Stomach (tissue), 9 donors: Measurements from ENCODE around the gene SRP14. TPM values are rescaled to one million over a fixed set of nuclear protein-coding genes. Genes with fewer than 3 reads are reported as not detected.
"Not testable (repeated sequence)": the region's sequence is repeated elsewhere in the genome, so short reads cannot be mapped to it uniquely, and the experiment has no call there.

ENCODE experiments used
- DNase-seq, 2 donors: peaks; one replicate each; pipeline versions ENCODE4 v3.0.0 to v3.0.0-alpha.2; 2013 to 2019
- H3K27ac ChIP-seq, 5 donors: fragments of 200-600 bp in 4 of 5; sonication (generic) in 4 of 5; one replicate each; pipeline ENCODE4 v1.5.1; 2013 to 2019; ENCODE audit warnings: mild to moderate bottlenecking in 1 of 5, moderate library complexity in 1 of 5
- H3K27me3 ChIP-seq, 3 donors: fragments of 200-600 bp; sonication (generic); one replicate each; pipeline ENCODE4 v1.5.1; 2017 to 2019; ENCODE audit warnings: mixed run types in 1 of 3
- H3K36me3 ChIP-seq, 4 donors: fragments of 200-600 bp; sonication (generic); 1 replicate in 3 of 4; 2 replicates in 1 of 4; pipeline ENCODE4 v1.5.1; 2016 to 2019
- H3K4me1 ChIP-seq, 4 donors: fragments of 200-600 bp; sonication (generic); one replicate each; pipeline ENCODE4 v1.5.1; 2016 to 2019
- H3K4me3 ChIP-seq, 4 donors: fragments of 200-600 bp; sonication (generic) in 3 of 4; one replicate each; pipeline ENCODE4 v1.5.1; 2016 to 2019; ENCODE audit warnings: mild to moderate bottlenecking in 1 of 4
- H3K9me3 ChIP-seq, 4 donors: fragments of 200-600 bp; sonication (generic); one replicate each; pipeline ENCODE4 v1.5.1; 2016 to 2019
- CTCF ChIP-seq, 7 experiments: fragments of 450-650 bp in 4 of 7; fragments of 200-600 bp in 3 of 7; sonication (generic) in 3 of 7; IDR thresholded peaks; one replicate each; pipeline ENCODE4 v1.5.1; 2016 to 2019; ENCODE audit warnings: antibody characterized with exemption in 7 of 7, control low read depth in 2 of 7, mild to moderate bottlenecking in 1 of 7
- EP300 ChIP-seq: sonication (generic); formaldehyde crosslinking; IDR thresholded peaks from one replicate; pipeline ENCODE4 v1.6.1; 2017; ENCODE audit warnings: antibody characterized with exemption
- POLR2A ChIP-seq, 4 donors: fragments of 450-650 bp; IDR thresholded peaks; one replicate each; pipeline ENCODE4 v1.6.1; 2016; ENCODE audit warnings: antibody characterized with exemption in 4 of 4, control low read depth in 2 of 4, mild to moderate bottlenecking in 1 of 4, moderate library complexity in 1 of 4
- POLR2AphosphoS5 ChIP-seq, 3 donors: sonication (generic); formaldehyde crosslinking; IDR thresholded peaks; one replicate each; pipeline ENCODE4 v1.6.1; 2016; ENCODE audit warnings: antibody characterized with exemption in 3 of 3
- WGBS, 5 donors: extraction: QIAGEN DNeasy Blood & Tissue Kit in 3 of 5; methylation state at CpG; one replicate each; pipeline versions ENCODE4 v1.1.5 to v1.1.7; 2013 to 2018; 5-methylcytosine and 5-hydroxymethylcytosine counted together
- intact Hi-C: fragments of 100-400 bp; cut with DNase I; formaldehyde crosslinking; loops from one replicate; pipeline ENCODE4 v1.15.1; 2023; ENCODE audit warnings: low total_unique reads
- polyA plus RNA-seq, 3 donors: library from polyadenylated mRNA; stranded (reverse); fragments of 200-250 nt; gene quantifications; one replicate each; pipeline ENCODE4 v1.2.3, GENCODE V29; 2013
- total RNA-seq, 5 donors: library from RNA; depleted of rRNA; stranded (reverse); fragments of >200 nt; gene quantifications; one replicate each; pipeline versions ENCODE4 v1.1.0 to v1.2.3, GENCODE V29; 2014 to 2016
- donor health status: healthy with polysubstance abuse.
- donor health status: Bipolar disorder and iron deficiency.
- donor health status: healthy.

SRP14 gene
- total and polyA plus RNA-seq, 8 donors = 72.4 to 411 (median 284) TPM

GRCh38 chr15:39997639-39998038 is 41.3 kb downstream of the SRP14 start:
- Histone ChIP-seq H3K4me1 (no peaks in the 10 kb centered on the region), H3K4me3 (no peak overlapping the region), H3K27me3 (no peaks in the 10 kb centered on the region), H3K36me3 (peaks cover 31 to 88% (median 80%) of the 10 kb centered on the region in 4 donors), H3K27ac (no peak overlapping the region), H3K9me3 (no peaks in the 10 kb centered on the region)
- WGBS, 5 donors = 88 to 97% (median 95%) methylated on average over 6 of the region's 6 CpGs
- no peak for DNase-seq
- TF ChIP-seq CTCF (IDR thresholded peaks at IDR 0.05) (no peak), POLR2A (IDR thresholded peaks at IDR 0.05) (no peak), POLR2AphosphoS5 (IDR thresholded peaks at IDR 0.05) (no peak), EP300 (no peak)
- intact Hi-C loops = no loop called here

DNA sequence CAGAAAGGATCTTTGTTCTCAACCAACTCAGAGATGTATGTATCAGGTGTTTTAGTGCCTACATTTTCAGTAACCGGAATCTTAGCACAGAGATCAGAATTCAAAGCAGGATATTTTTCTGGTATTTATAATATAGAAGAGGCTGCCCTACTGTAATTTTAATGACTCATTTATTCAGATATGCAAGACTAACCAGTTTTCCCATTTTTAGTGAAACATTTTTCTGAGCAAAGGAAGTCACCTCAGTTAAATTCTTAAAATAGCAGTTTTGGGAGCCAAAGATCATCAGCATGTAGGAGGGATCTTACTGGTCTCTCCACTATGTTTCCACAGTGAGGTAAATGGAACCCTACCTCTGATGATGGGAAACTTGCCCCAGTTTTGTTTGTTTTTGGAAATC is 42.0 kb downstream of the SRP14 start:
- peaks cover 31 to 88% (median 83%) of the 10 kb centered on the region in 4 donors for H3K36me3 ChIP-seq
- no peaks in the 10 kb centered on the region for H3K9me3 ChIP-seq
- no peaks in the 10 kb centered on the region for H3K27me3 ChIP-seq
- WGBS, 5 donors = 93 to 100% (median 99%) methylated on average over 1 of the region's 1 CpG
- H3K4me3 ChIP-seq = no peak overlapping the region
- intact Hi-C loops = no loop called here
- DNase-seq = no peak
- H3K27ac ChIP-seq = no peak overlapping the region
- H3K4me1 ChIP-seq = no peaks in the 10 kb centered on the region
- TF ChIP-seq POLR2AphosphoS5 (IDR thresholded peaks at IDR 0.05) = no peak
- TF ChIP-seq POLR2A (IDR thresholded peaks at IDR 0.05) = no peak
- no peak for TF ChIP-seq CTCF (IDR thresholded peaks at IDR 0.05)
- no peak for TF ChIP-seq EP300

GRCh38 chr15:39996228-39996627 is 42.8 kb downstream of the SRP14 start:
- H3K4me1 ChIP-seq, intact Hi-C loops, DNase-seq, H3K9me3 ChIP-seq, H3K4me3 ChIP-seq, H3K27ac ChIP-seq, H3K27me3 ChIP-seq: not testable (repeated sequence)
- WGBS, 5 donors = 91 to 98% (median 97%) methylated on average over 2 of the region's 2 CpGs
- peaks cover 32 to 89% (median 86%) of the 10 kb centered on the region in 4 donors for H3K36me3 ChIP-seq

- intact Hi-C loops = not testable (repeated sequence)
- H3K36me3 ChIP-seq = peaks cover 45 to 100% (median 99%) of the 10 kb centered on the region in 4 donors
Observed at GRCh38 chr15:39992953-39993352, 46.0 kb downstream of the SRP14 start.

GRCh38 chr15:39990706-39991105 is 48.3 kb downstream of the SRP14 start:
- no peak for TF ChIP-seq POLR2AphosphoS5 (IDR thresholded peaks at IDR 0.05)
- TF ChIP-seq POLR2A (IDR thresholded peaks at IDR 0.05) = no peak
- TF ChIP-seq EP300 = no peak
- no peak for TF ChIP-seq CTCF (IDR thresholded peaks at IDR 0.05)
- intact Hi-C loops = no loop called here
- H3K36me3 ChIP-seq = peaks cover 51 to 100% (median 98%) of the 10 kb centered on the region in 4 donors
- WGBS, 5 donors = 80 to 95% (median 87%) methylated on average over 6 of the region's 6 CpGs
- no peak overlapping the region for H3K27ac ChIP-seq
- H3K27me3 ChIP-seq = no peaks in the 10 kb centered on the region
- DNase-seq = no peak
- no peaks in the 10 kb centered on the region for H3K9me3 ChIP-seq
- no peaks in the 10 kb centered on the region for H3K4me1 ChIP-seq
- H3K4me3 ChIP-seq = no peak overlapping the region

More at GRCh38 chr15:39992953-39993352, 46.0 kb downstream of the SRP14 start:
- not testable (repeated sequence) for H3K4me1 ChIP-seq, DNase-seq, H3K27ac ChIP-seq, H3K27me3 ChIP-seq, H3K4me3 ChIP-seq, H3K9me3 ChIP-seq
- WGBS, 5 donors = 95 to 97% (median 97%) methylated on average over 5 of the region's 5 CpGs
